Heart left ventricle (tissue), 13 donors: ENCODE data around the gene TTI1.

Source experiments
- POLR2A ChIP-seq, 2 donors: fragments of 450-650 bp; IDR thresholded peaks; one replicate each; pipeline ENCODE4 v1.6.1; 2017; ENCODE audit warnings: antibody characterized with exemption in 2 of 2, mild to moderate bottlenecking in 2 of 2, moderate library complexity in 2 of 2
- TF ChIP-seq, protein P1 (sequence below), 12 donors: fragments of 200-600 bp; sonication (generic) in 4 of 12; IDR thresholded peaks; one replicate each; pipeline versions ENCODE4 v1.5.0 to v1.8.0; 2018 to 2022; ENCODE audit warnings: antibody characterized with exemption in 12 of 12, mild to moderate bottlenecking in 5 of 12
- donor health status: ischemic (EF 13 %, LVEDD 7.1; RV severe dilation, severe dysfunction).
- donor health status: DM: no; HTN: yes; CAD: no.
- donor health status: DM: no; HTN: no; CAD: no.
- donor health status: ischemic (EF 25% LVEDD 6.9; RV normal size, moderate dysfunction).
- donor health status: ischemic (EF 25% LVEDD 5.7; RV mildly dilated, moderate dysfunction).
- donor health status: ischemic (EF 35%, LVEDD 5.7; RV mildly dilated, moderate dysfunction).
- donor health status: nonischemic (EF 11% LVEDD 7.7; RV severe dilation, severe dysfunction).
- donor health status: DM: yes; HTN: yes; CAD: no.
- donor health status: PGD.
- donor health status: ischemic (EF 29% LVEDD 5.4; RV normal size, mild dysfunction).
- donor health status: nonischemic (EF 23%, LVEDD 6.1; RV moderate dilation, normal function).

DNA sequence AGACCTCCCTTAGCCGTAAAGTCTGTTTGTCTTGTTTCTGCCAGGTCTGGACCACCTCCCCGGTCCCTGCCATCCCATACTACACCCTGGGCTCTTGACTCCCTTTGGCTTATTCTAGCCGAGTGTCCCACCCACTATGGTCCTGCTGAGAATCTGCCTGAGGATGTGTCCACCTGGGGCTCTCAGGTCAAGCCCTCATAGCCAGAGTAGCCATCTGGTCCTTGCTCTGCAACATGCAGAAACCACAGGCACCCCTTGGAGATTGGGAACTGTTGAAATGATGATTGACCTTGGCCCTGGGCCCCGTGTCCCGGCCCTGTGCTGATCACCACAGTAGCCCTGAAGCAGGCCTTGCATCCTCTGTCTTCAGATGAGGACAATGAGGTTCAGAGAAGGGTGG, 86.3 kb downstream of the TTI1 start:
- TF ChIP-seq, protein P1, sequence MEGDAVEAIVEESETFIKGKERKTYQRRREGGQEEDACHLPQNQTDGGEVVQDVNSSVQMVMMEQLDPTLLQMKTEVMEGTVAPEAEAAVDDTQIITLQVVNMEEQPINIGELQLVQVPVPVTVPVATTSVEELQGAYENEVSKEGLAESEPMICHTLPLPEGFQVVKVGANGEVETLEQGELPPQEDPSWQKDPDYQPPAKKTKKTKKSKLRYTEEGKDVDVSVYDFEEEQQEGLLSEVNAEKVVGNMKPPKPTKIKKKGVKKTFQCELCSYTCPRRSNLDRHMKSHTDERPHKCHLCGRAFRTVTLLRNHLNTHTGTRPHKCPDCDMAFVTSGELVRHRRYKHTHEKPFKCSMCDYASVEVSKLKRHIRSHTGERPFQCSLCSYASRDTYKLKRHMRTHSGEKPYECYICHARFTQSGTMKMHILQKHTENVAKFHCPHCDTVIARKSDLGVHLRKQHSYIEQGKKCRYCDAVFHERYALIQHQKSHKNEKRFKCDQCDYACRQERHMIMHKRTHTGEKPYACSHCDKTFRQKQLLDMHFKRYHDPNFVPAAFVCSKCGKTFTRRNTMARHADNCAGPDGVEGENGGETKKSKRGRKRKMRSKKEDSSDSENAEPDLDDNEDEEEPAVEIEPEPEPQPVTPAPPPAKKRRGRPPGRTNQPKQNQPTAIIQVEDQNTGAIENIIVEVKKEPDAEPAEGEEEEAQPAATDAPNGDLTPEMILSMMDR (IDR thresholded peaks at IDR 0.05) = no peak
- no peak for TF ChIP-seq POLR2A (IDR thresholded peaks at IDR 0.05)
